GM12865 (cell line): Measurements from ENCODE around the gene ARID5B.

Source experiments
- DNase-seq: peaks from one replicate; pipeline ENCODE4 v3.0.0; 2010; ENCODE audit warnings: low read depth
- H3K4me3 ChIP-seq: 2 replicates; pipeline ENCODE4 v1.5.1; 2011; ENCODE audit warnings: mild to moderate bottlenecking, low read depth, low read length, control low read depth
- CTCF ChIP-seq: IDR thresholded peaks from 2 replicates; pipeline ENCODE4 v1.5.1; 2011; ENCODE audit warnings: low read length, control low read depth, low read depth, inconsistent platforms; ENCODE audit not compliant: insufficient read depth; ENCODE audit errors: missing control alignments

The ARID5B gene

DNA sequence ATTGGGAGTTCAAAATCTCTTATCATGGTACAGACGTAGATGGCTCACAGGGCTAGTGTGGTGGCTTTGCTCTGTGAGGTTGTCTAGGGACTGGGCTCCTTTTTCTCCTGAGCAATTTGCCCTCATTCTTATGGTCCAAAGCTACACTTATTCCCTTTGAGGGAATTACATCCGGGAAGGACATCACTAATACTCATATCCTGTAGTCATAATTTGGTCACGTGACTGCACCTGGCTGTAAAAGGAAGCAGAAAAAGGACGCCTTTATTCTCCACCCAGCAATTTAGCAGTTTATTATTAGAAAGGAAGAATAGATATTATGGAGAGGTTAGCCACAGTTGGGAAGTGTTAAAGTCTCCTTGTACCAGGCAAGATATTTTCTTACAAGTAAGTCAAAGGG lies 28.1 kb downstream of the ARID5B start:
- no peak overlapping the region for H3K4me3 ChIP-seq
- TF ChIP-seq CTCF, result no peak
- no peak for DNase-seq

DNA sequence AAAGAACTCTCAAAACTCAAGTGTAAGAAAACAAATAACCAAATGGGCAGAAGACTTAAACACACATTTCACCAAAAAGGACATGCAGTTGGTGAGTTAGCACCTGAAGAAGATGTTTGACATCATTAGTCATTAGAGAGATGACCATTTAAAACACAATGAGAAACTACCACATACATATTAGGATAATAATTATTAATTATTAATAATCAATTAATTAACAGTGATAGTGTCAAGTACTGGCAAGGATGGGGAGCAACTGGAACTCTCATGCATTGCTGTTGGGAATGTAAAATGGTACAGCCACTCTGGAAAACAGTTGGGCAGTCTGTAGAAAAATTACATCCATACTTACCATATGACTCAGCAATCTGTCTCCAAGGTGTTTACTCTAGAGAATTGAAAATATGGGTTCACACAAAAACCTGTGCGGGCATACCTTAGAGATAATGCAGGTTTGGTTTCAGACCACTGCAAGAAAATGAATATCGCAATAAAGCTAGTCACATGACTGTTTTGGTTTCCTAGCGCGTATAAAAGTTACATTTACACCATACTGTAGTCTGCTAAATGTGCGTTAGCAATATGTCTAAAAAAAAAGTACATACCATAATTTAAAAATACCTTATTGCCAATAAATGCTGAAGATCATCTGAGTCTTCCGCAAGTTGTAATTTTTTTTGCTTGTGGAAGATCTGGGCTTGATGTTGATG lies 30.3 kb downstream of the ARID5B start:
- H3K4me3 ChIP-seq, result no peak overlapping the region
- DNase-seq, result no peak
- TF ChIP-seq CTCF, result no peak

DNA sequence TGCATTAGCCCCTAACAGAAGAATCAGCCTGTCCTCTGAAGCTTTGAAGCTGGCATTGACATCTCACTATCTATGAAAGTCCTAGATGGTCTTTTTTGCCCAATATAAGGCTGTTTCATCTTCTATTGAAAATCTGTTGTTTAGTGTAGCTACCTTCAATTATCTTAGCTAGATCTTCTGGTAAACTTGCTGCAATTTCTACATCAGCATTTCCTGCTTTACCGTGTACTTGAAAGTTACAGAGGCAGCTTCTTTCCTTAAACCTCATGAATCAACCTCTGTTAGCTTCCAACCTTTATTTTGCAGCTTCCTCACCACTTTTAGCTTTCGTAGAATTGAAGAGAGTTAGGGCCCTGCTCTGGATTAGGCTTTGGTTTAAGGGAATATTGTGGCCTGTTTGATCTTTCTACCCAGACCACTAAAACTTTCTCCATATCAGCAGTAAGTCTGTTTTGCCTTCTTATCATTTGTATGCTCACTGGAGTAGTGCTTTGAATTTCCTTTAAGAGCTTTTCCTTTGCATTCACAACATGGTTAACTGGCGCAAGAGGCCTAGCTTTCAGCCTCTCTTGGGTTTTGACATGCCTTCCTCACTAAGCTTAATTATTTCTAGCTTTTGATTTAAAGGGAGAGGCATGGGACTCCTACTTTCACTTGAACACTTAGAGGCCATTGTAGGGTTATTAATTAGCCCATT lies 32.5 kb downstream of the ARID5B start:
- no peak overlapping the region for H3K4me3 ChIP-seq
- no peak for TF ChIP-seq CTCF
- DNase-seq, result no peak

GRCh38 chr10:61935077-61935476 lies 33.6 kb downstream of the ARID5B start:
- H3K4me3 ChIP-seq, result no peak overlapping the region
- no peak for DNase-seq
- TF ChIP-seq CTCF, result no peak

GRCh38 chr10:61936770-61937169 lies 35.3 kb downstream of the ARID5B start:
- no peak overlapping the region for H3K4me3 ChIP-seq
- no peak for DNase-seq
- TF ChIP-seq CTCF, result no peak

- H3K4me3 ChIP-seq, result peak overlapping the region; percentile 27; the same call in 1 of the 2 replicates
- DNase-seq, result peak; percentile 26
- no peak for TF ChIP-seq CTCF
These were observed 36.3 kb downstream of the ARID5B start for GRCh38 chr10:61937631-61938351.

- peak; percentile 52 for DNase-seq
- H3K4me3 ChIP-seq, result peak overlapping the region; percentile 56
- TF ChIP-seq CTCF, result no peak
These were observed 38.4 kb downstream of the ARID5B start for GRCh38 chr10:61939902-61940301.
